B cell (primary cell): Measurements from ENCODE around the gene PSAP. TPM values are rescaled to one million over a fixed set of nuclear protein-coding genes. Genes with fewer than 3 reads are reported as not detected.

ENCODE experiments used
- ATAC-seq: fragments of 200-7000 bp; cut with Tn5 transposase; one replicate; pipeline ENCODE4 v1.10.0; 2021; ENCODE audit warnings: low read depth, mild to moderate bottlenecking, moderate number of reproducible peaks, moderate library complexity
- CTCF ChIA-PET: fragments of 350-600 bp; sonication (Branson Sonifier 250); formaldehyde crosslinking; loops from one replicate; lab custom pipeline; 2021; ENCODE audit warnings: antibody characterized with exemption, inconsistent platforms; lab: Charles Lee
- POLR2A ChIA-PET: fragments of 350-600 bp; sonication (Branson Sonifier 250); formaldehyde crosslinking; loops from one replicate; lab custom pipeline; 2021; ENCODE audit warnings: antibody characterized with exemption; lab: Charles Lee
- DNase-seq: peaks from one replicate; pipeline ENCODE4 v3.0.0; 2013
- H2AFZ ChIP-seq: 2 replicates; pipeline ENCODE4 v1.6.1; 2012; ENCODE audit warnings: mild to moderate bottlenecking, low read depth, low read length; ENCODE audit not compliant: insufficient read depth, poor library complexity, severe bottlenecking
- H3K27ac ChIP-seq, 2 donors: 1 replicate in 1 of 2; 2 replicates in 1 of 2; pipeline ENCODE4 v1.5.1; 2012 to 2013; ENCODE audit warnings: low read length in 2 of 2, mild to moderate bottlenecking in 2 of 2, moderate library complexity in 1 of 2
- H3K27me3 ChIP-seq, 4 experiments: fragments of 200-600 bp in 1 of 4; sonication (generic) in 1 of 4; replicated peaks in 1 of 4; 1 replicate in 2 of 4; 2 replicates in 2 of 4; pipeline versions ENCODE4 v1.6.1 to v1.7.0; 2013 to 2016; ENCODE audit warnings: low read length in 3 of 4, mild to moderate bottlenecking in 2 of 4, mixed read lengths in 1 of 4, moderate library complexity in 1 of 4; ENCODE audit not compliant: insufficient read depth in 4 of 4, control insufficient read depth in 3 of 4; ENCODE audit errors: control extremely low read depth in 1 of 4
- H3K36me3 ChIP-seq, 2 experiments: replicated peaks in 1 of 2; 1 replicate in 1 of 2; 2 replicates in 1 of 2; pipeline versions ENCODE4 v1.6.1 to v1.7.1; 2013; ENCODE audit warnings: low read length in 1 of 2; ENCODE audit not compliant: insufficient read depth in 2 of 2, control insufficient read depth in 1 of 2; ENCODE audit errors: control extremely low read depth in 1 of 2, extremely low read depth in 1 of 2
- H3K4me1 ChIP-seq, 2 donors: fragments of 200-600 bp in 1 of 2; sonication (generic) in 1 of 2; 1 replicate in 1 of 2; 2 replicates in 1 of 2; pipeline versions ENCODE4 v1.5.1 to v1.6.1; 2013 to 2017; ENCODE audit warnings: low read length in 2 of 2; ENCODE audit not compliant: control insufficient read depth in 2 of 2, insufficient read depth in 2 of 2
- H3K4me2 ChIP-seq: replicated peaks from 2 replicates; pipeline ENCODE3; 2012; ENCODE audit warnings: mild to moderate bottlenecking, low read depth, low read length; ENCODE audit not compliant: poor library complexity, severe bottlenecking
- H3K4me3 ChIP-seq, 5 experiments: fragments of 200-600 bp in 1 of 5; sonication (generic) in 1 of 5; 1 replicate in 3 of 5; 2 replicates in 2 of 5; pipeline versions ENCODE4 v1.5.1 to v1.7.0; 2011 to 2016; ENCODE audit warnings: low read length in 4 of 5, mild to moderate bottlenecking in 4 of 5, low read depth in 2 of 5, control low read depth in 1 of 5, moderate library complexity in 1 of 5; ENCODE audit not compliant: insufficient read depth in 1 of 5; ENCODE audit errors: control extremely low read depth in 1 of 5, extremely low read depth in 1 of 5
- H3K79me2 ChIP-seq: fragments of 200-600 bp; sonication (generic); one replicate; pipeline ENCODE4 v1.6.0; 2016; ENCODE audit warnings: low read length; ENCODE audit not compliant: control insufficient read depth, insufficient read depth
- H3K9ac ChIP-seq: fragments of 200-600 bp; sonication (generic); 2 replicates; pipeline ENCODE4 v1.6.1; 2017; ENCODE audit warnings: mild to moderate bottlenecking, low read length, moderate library complexity
- H3K9me3 ChIP-seq, 3 donors: one replicate each; pipeline versions ENCODE4 v1.6.1 to v1.7.1; 2013; ENCODE audit warnings: low read length in 2 of 3; ENCODE audit not compliant: control insufficient read depth in 2 of 3, insufficient read depth in 1 of 3; ENCODE audit errors: control extremely low read depth in 1 of 3
- H4K20me1 ChIP-seq: 2 replicates; pipeline ENCODE4 v1.6.0; 2012; ENCODE audit warnings: mild to moderate bottlenecking, low read length; ENCODE audit not compliant: insufficient read depth, control insufficient read depth, poor library complexity, severe bottlenecking
- H3K27ac Mint-ChIP-seq: one replicate; pipeline ENCODE4 v1.8.0; 2021; ENCODE audit warnings: mixed read lengths
- H3K27me3 Mint-ChIP-seq: one replicate; pipeline ENCODE4 v1.8.0; 2021; ENCODE audit warnings: mixed read lengths
- H3K4me1 Mint-ChIP-seq: one replicate; pipeline ENCODE4 v1.8.0; 2021; ENCODE audit warnings: mixed read lengths
- H3K4me3 Mint-ChIP-seq: one replicate; pipeline ENCODE4 v1.8.0; 2021; ENCODE audit warnings: mixed read lengths
- H3K9me3 Mint-ChIP-seq: one replicate; pipeline ENCODE4 v1.8.0; 2022; ENCODE audit warnings: mixed read lengths; ENCODE audit not compliant: insufficient read depth
- CTCF ChIP-seq: fragments of 200-600 bp; IDR thresholded peaks from one replicate; pipeline ENCODE4 v1.8.0; 2022; ENCODE audit warnings: antibody characterized with exemption, mild to moderate bottlenecking
- EZH2 ChIP-seq: IDR thresholded peaks from 2 replicates; pipeline ENCODE4 v1.6.1; 2012; ENCODE audit warnings: borderline replicate concordance, low read depth, mild to moderate bottlenecking, moderate library complexity, low read length; ENCODE audit not compliant: insufficient read depth, poor library complexity, severe bottlenecking
- WGBS: methylation state at CpG from one replicate; pipeline ENCODE4 v1.1.5; 2013; ENCODE audit warnings: missing lambda C conversion rate; ENCODE audit not compliant: insufficient coverage; 5-methylcytosine and 5-hydroxymethylcytosine counted together
- intact Hi-C: fragments of 100-400 bp; cut with micrococcal nuclease; formaldehyde crosslinking; loops from one replicate; pipeline ENCODE4 v1.10.0; 2022
- polyA plus RNA-seq: library from polyadenylated mRNA; depleted of rRNA; stranded (reverse); fragments of >200 nt; gene quantifications from 2 replicates; pipeline ENCODE4 v1.2.3, GENCODE V29; 2012
- total RNA-seq, 2 donors: library from RNA; stranded (reverse); fragments of 120-200 nt in 1 of 2; gene quantifications; 1 replicate in 1 of 2; 2 replicates in 1 of 2; pipeline versions ENCODE4 v1.2.3 to v1.2.4, GENCODE V29; 2013 to 2022

The PSAP gene
- total and polyA plus RNA-seq, 2 donors (not counting 1 experiment from before 2014, with no cell fraction given): 206 to 509 TPM

- H3K27ac ChIP-seq: no peak overlapping the region
- no peak overlapping the region for H3K9ac ChIP-seq
- ChIA-PET CTCF (interaction anchor here (0.8 to 11.5 kb wide), 2 partner anchors 8 to 51 kb away, joined by 3 to 236 read pairs; partner anchors contain the start of gene PSAP), POLR2A (interaction anchor here (0.9 kb wide), 1 partner anchor 8 kb away, joined by 4 read pairs; the partner anchor contains the start of gene PSAP)
- H3K4me2 ChIP-seq: peak overlapping the region; percentile 34
- ATAC-seq (no peak), DNase-seq (no peak)
- H3K79me2 ChIP-seq: peaks cover 92% of the 10 kb centered on the region
- peaks cover 50% of the 10 kb centered on the region for H4K20me1 ChIP-seq
- H3K27me3 ChIP-seq: no peaks in the 10 kb centered on the region
- H3K4me3 ChIP-seq: no peak overlapping the region
- no peak overlapping the region for H2AFZ ChIP-seq
- intact Hi-C loops: no loop called here
- peaks cover 44 to 68% of the 10 kb centered on the region in 2 donors for H3K4me1 ChIP-seq
- H3K27me3 Mint-ChIP-seq: no peaks in the 10 kb centered on the region
- peaks cover 2 to 7% of the 10 kb centered on the region in 2 experiments for H3K36me3 ChIP-seq
- H3K4me3 Mint-ChIP-seq: no peak overlapping the region
- H3K27ac Mint-ChIP-seq: peak overlapping the region; percentile 71
- TF ChIP-seq EZH2 (no peak), CTCF (no peak)
- WGBS: 95% methylated on average over 5 of the region's 14 CpGs
- peaks cover 80% of the 10 kb centered on the region for H3K4me1 Mint-ChIP-seq
- peaks cover 2% of the 10 kb centered on the region for H3K9me3 Mint-ChIP-seq
- no peaks in the 10 kb centered on the region for H3K9me3 ChIP-seq
Measured at GRCh38 chr10:71842856-71843686, 8.0 kb downstream of the PSAP start.

GRCh38 chr10:71842422-71842821 lies 8.6 kb downstream of the PSAP start:
- Histone ChIP-seq H3K4me3 (no peak overlapping the region), H3K79me2 (peaks cover 92% of the 10 kb centered on the region), H3K27ac (no peak overlapping the region), H3K27me3 (no peaks in the 10 kb centered on the region), H3K9ac (no peak overlapping the region), H3K4me2 (peak overlapping the region; percentile 34), H3K36me3 (peaks cover 0 to 8% of the 10 kb centered on the region in 2 experiments), H2AFZ (no peak overlapping the region), H3K9me3 (no peaks in the 10 kb centered on the region), H3K4me1 (peaks cover 51 to 71% of the 10 kb centered on the region in 2 donors), H4K20me1 (peaks cover 45% of the 10 kb centered on the region)
- no peak for DNase-seq
- H3K27me3 Mint-ChIP-seq: no peaks in the 10 kb centered on the region
- ChIA-PET CTCF (interaction anchor here (0.8 to 11.5 kb wide), 3 partner anchors 9 to 51 kb away, joined by 3 to 236 read pairs (median 3); partner anchors contain the start of gene PSAP), POLR2A (interaction anchor here (0.7 to 0.9 kb wide), 2 partner anchors 9 to 69 kb away, joined by 4 read pairs; partner anchors contain the start of gene PSAP)
- H3K9me3 Mint-ChIP-seq: peaks cover 2% of the 10 kb centered on the region
- H3K4me1 Mint-ChIP-seq: peaks cover 82% of the 10 kb centered on the region
- WGBS: no CpG with 5 or more reads among the region's 2 CpGs
- TF ChIP-seq CTCF (no peak), EZH2 (no peak)
- peak overlapping the region; percentile 26 for H3K4me3 Mint-ChIP-seq
- no peak overlapping the region for H3K27ac Mint-ChIP-seq
- intact Hi-C loops: no loop called here
- no peak for ATAC-seq
